ENCODE results near the gene ANKRA2.
"Not testable (repeated sequence)": the region's sequence is repeated elsewhere in the genome, so short reads cannot be mapped to it uniquely, and the experiment has no call there.

Gene ANKRA2

DNA sequence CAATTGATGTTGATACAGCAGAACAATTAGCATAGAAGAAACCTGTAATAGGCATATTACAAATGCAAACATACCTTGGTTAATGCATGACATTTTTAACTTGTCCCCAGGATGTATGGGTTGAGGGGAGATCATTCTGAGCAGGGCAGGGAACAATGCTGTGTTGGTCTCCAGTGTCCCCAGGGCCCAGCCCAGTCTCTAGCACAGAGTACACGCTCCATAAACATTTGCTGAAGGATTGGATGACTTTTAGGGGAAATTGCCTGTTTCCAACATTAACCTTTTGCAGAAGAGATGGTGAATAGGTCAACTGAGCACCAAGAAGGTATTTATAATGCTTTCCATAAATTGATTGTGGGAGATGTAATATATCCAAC, 20.0 kb downstream of the ANKRA2 start:
- DNase-seq (ENCODE audit: low spot score), result no peak

DNA sequence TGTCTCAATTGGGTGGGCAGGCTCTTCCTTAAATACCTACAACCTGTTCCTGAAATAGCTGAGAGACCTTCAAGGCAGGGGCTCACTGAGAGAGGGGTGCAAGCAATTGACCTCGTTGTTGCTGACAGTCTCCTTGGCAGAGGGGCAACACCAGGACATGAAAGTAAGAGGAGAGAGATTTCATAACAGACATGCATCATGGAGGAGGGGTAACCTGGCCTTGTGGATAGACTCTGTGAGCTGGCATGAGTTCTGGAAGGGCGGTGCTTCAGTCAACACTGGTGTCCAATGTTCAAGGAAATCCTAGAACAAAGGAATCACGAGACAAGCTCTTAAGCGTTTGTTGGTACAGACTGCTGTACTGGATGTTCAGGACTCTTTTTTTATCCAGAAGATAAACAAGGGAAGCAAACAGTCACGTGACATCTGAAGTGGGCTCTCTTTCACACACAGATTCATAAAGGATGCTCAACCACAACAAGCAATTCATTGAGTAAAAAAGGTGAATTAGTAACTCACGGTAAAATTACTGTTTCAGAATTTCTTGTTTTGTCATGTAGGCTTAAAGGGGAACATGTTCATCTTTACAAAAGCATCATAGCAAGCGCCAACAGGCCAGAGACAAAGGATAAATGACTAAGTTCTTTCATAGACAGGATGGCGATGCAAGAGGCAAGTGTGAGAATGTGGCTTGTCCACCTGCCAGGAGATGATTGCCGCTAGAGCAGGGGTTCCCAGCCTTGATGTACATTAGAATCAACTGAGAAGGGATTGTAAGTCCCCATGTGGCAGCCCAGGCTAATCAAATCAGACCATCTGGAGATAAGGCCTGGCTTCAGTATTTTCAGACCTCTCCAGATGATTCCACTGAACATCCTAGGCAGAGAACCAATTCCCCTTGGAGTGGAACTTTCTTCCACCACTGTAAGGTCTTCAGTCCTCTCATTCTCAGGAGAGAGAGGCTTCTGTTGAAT, 20.7 kb downstream of the ANKRA2 start:
- DNase-seq (ENCODE audit: low spot score), result no peak

DNA sequence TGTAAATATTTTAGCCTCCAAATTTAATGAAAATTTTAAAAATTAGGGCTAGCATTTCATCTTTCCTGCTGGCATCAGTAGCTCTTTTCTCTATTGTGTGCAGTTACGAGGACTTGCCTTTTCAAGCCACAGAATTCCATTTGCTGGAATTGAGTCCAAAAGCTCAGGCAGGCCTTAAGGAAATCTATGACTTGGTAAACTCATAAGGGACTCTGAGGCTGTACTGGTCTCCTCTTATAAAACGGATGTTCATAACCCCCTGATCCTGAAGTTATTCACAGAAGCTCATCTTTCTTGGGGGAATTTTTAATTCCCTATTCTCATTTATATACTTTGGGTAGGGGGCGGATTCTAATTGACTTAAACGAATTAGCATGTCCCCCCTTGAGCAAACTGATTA, 23.4 kb downstream of the ANKRA2 start:
- DNase-seq (ENCODE audit: low spot score), result no peak

DNA sequence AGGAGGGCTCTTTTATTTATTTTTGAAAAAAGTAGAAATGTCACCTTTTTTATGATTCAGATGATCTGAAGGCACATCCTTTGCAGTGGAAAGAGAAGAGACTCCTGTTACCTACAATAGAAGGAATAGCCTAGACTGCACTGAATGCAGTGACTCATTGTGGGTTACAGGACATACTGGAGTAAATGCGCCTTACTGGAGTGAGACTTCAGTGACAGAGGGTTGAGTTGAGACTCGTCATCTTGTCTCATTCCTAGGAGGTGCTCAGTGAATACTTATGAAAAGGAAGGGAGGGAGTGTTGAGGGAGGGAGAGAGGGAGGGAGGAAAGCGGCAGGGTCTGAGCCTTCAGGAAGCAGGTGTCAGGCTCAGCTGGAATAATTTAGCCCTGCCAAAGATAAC, 25.2 kb downstream of the ANKRA2 start:
- no peak for DNase-seq (ENCODE audit: low spot score)

DNA sequence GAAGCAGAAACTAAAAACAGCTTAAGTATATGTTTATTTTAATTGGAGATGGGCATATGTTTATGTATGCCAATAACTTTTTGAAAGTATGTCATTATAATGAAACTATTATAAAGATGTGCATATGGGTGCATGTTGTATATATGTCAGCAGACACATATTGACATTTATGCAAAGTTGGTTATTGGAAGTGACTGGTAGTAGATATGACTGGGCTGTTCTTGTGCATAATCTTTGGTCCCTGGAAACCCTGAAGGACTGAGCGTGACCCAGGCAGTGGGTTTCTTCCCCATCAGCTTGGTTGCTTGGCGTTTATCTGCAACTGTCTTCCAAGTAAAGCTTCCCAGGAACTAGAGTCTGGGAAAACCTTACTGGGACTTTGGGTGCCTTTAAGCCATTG, 25.7 kb downstream of the ANKRA2 start:
- DNase-seq (ENCODE audit: low spot score), result no peak

DNA sequence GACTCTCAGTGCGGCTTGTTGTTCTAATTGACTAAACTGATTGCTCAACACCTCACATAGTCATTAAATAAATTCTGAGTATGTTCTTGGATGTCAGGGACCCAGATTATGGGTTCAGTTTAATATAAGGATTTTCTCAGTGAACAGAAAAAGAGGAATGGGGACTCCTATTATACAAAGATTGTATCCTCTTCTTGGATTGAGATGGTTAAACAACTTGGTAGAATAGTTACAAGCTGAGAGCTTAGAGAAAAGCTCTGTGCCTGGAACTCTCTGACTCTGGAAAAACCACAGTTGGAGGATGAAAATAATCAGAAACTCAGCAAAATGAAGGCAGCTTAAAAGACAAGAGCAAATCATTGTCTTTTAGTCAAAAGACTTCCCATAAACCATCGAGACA, 30.5 kb downstream of the ANKRA2 start:
- DNase-seq (ENCODE audit: low spot score), result no peak

DNA sequence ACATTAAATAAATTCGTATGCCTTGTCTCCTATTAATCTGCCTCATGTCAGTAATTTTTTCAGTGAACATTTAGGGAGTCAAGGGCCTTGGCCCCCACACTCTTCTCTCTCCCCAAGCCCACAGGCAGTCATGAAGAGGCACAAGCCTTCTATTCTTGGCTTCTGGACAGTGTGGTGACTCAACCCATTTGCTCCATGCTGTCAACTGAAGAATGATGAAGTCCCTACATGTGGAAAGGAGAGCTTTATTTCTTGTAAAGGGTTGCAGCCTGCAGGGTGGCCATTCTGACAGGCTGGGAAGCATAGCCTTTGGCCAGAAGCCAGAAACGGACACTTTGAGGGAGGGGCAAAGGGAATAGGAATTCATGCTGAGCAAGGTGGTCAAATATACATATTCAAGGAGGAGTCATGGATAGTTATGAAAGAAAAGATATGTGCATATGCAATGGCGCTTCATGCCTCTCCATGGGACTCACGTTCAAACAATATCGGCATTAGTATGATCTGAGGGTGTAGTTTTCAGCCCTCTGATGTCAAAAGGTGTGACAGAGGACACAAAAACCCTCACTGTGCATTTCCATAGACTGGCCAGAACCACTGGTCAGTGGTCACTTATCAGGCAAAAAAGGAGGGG, 31.3 kb downstream of the ANKRA2 start:
- no peak for DNase-seq (ENCODE audit: low spot score)

DNA sequence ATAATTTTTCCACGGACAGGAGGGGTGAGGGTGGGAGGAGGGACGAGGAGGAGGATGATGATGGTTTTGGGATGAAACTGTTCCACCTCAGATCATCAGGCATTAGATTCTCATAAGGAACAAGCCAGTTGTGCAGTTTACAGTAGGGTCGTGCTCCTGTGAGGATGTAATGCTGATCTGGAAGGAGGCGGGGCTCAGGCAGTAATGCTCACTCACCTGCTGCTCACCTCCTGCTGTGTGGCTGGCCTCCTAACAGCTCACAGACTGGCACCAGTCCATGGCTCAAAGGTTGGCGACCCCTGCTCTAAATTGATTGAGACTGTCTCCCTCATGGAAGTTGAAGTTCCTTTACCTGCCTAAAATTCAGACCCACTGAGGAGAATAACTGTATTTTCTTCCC, 33.2 kb downstream of the ANKRA2 start:
- DNase-seq (ENCODE audit: low spot score), result no peak

DNA sequence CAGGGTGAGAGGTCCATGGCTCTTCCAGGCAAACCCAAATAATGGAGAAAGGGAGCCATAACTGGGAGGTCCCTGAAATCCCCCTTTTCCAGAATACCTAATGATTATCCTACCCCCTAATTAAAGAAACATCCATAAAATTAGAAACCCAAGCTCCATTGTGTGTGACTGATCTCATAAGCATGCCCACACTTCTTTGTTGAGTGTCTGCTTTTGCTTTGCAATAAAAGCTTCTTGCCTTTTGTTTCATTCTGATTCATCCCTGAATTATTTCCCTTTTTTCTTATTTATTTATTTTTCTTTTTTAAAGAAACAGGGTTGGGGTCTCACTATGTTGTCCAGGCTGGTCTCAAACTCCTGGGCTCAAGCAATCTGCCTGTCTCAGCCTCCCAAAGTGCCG, 34.1 kb downstream of the ANKRA2 start:
- no peak for DNase-seq (ENCODE audit: low spot score)

DNA sequence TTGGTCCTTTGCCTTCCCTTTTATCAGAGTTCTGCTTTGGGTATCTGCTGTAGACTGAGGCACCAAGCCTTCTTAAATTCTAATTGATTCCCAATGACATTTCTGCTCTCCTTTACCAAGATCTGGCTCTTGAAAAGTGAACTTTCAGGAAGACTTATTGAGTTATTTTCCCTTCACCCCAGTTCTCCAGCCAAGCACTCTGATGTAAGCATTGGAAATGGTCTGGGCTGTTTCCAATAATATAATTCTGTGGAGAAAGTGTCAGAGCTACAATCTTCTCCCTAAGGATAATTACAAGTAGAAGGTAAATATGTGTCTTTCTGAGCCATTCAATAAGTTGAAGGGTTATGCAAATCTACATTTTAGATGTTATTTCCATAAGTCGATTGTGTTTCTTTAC, 36.4 kb downstream of the ANKRA2 start:
- no peak for DNase-seq (ENCODE audit: low spot score)

DNA sequence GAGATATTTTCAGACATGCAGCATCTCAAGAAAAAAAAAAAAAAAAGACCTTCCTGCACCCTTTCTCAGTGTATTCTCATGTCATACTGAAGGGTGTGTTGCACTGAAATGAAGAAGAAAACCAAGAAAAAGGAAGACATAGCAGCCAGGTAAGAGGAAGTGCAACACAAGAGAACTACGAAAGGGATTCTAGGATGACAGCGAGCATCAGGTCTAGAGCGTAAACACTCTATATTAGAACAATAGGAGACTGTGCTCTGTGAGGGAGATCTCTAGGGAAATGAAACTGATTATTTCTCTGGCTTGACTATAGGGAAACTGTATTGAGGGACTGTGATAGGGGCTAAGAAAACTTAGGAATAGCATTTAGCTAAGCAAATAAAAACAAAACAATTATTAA, 37.2 kb downstream of the ANKRA2 start:
- DNase-seq (ENCODE audit: low spot score), result no peak

DNA sequence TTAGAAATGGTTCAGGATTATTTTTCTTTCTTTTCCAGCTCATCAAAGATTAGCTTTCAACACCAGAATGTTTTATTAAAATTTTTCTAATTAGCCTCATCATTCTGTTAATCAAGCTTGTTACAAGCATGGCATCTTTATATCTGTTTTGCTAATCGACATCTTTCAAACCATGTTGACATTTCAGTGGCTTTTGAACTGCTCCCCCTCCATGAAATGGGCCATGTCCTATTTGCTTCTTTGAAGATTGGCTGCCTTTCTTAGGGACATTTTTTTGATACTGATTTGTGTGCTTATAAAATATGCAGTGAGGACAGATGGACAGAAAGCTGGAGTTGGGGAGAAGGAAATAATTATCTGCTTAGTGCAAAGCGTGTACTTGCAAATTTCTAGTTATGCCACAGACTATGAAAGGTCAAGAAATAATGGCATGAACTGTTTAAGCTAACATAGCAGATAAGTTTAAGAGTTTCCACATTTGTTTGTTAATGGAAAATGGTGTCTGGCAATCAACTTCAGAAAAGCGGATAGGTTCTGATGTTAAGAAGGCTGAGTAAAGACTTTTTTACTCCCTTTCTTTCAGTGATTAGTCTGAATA, 39.7 kb downstream of the ANKRA2 start:
- no peak for DNase-seq (ENCODE audit: low spot score)

DNA sequence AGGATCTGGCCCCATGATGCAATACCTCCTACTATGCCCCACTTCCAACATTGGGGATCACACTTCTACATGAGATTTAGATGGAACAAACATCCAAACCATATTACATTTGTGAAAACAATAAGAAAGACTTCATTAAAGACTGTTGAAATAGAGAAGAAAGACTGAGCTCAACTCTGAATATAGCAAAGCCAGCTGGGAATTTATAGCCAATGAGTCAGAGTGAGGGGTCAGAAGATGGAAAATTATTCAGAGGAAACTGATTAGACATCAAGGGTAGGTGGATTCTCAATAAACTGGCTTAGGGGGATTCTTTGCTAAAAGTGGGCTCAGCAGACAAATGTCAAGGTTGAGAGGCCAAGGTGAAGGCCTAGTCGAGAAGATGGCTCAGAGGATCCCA, 41.6 kb downstream of the ANKRA2 start:
- DNase-seq (ENCODE audit: low spot score), result no peak

DNA sequence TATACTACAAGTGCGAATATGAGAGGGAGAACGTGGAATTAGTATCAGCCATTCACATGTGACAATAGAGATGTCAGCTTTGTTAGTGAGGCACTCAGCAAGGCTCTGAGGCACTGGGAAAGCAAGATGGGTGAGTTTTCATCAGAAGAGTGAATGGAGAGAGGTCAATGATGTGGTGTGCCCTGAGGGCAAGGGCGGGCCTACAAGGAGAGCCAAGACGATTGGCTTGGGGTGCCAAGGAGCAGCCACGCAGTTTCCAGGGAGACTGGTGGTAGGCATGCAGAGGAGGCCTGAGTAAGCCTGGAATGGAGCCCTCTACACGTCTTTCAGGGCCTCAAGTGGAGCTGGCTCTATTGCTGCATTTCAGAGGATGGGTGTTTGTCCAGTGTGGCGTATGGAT, 42.5 kb downstream of the ANKRA2 start:
- no peak for DNase-seq (ENCODE audit: low spot score)

DNA sequence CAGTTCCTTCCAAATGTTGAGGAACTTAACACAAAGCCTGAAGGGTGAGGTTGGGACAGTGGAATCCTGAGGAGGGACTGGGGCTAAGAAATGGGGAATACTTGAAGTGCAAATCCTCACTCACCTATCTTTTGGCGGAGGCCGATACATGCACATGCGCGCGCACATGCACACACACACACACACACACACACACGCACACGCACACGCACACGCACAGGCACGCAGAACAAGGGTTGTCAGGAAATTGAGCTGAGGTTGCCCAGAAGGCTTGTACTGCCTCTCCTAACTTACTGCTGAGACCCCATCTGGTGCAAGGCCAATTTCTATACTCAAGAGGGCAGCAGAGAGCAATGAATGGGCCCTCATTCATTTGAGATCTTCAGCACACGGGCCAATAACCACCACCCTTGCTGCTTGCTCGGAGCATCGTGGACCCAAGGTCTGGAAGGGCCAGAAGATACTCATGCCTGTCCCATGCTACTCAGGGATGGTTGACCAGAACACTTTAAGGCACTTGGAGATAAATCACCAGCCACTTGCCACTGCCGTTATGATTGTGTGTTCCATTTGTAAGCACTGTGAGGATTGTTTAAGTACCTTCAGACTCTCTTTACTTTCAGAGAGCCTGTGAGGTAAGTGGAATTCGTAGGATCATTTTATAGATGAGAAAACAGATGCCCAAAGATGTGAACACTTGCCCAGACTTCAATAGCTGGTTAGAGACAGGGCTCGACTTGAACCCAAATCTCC, 45.7 kb downstream of the ANKRA2 start:
- peak; percentile 77 for DNase-seq (ENCODE audit: low spot score)

DNA sequence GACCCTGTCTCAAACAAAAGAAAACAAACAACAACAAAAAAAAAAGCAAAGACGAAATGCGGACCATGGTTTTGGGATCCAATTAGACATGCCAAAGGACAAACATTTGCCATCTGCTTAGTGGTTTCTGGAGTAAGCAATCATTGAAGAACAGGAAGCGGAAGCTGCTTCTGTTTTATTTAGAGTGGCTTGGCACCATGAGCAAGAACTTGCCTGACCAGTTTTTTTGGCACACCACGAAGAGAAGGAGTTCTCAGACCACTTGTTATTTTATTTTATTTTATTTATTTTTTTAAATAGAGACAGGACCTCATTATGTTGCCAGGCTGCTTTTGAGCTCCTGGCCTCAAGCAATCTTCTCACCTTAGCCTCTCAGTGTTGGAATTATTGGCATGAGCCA, 50.2 kb downstream of the ANKRA2 start:
- no peak for DNase-seq (ENCODE audit: low spot score)

DNA sequence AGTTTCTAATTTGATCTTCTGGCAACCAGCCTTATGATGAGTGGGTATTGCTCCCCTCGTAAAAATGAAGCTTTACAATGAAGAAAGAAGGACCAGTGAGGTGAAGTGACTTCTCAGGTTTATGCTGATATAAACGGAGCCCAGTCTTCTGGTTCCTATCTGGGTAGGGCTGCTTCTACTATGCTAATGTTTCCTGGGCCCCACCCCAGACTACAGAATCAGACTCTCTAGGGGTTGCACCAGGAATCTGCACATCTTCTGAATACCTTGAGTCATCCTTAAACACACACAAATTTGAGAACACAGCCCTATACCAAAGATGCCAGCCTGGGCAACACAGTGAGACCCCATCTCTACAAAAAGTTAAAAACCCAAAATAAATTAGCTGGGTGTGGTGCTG, 51.0 kb downstream of the ANKRA2 start:
- no peak for DNase-seq (ENCODE audit: low spot score)

DNA sequence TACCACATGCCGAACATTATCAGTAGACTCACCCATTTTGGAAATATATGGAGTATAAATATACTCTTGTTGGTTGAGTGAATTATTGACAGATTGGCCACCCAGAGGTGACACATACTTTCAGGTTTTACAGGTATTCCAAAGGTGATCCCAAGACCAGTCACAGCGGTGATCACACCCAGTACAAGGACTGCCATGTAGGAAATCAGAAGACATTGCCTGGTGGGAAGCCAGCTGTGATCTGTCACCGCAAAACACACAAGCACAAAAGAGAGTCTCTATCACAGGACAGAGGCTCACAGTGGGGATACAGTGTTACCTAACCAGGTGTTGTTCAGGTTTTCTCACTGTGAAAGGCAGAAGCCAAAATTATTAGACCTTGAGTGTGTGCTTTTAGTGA, 51.4 kb downstream of the ANKRA2 start:
- no peak for DNase-seq (ENCODE audit: low spot score)

DNA sequence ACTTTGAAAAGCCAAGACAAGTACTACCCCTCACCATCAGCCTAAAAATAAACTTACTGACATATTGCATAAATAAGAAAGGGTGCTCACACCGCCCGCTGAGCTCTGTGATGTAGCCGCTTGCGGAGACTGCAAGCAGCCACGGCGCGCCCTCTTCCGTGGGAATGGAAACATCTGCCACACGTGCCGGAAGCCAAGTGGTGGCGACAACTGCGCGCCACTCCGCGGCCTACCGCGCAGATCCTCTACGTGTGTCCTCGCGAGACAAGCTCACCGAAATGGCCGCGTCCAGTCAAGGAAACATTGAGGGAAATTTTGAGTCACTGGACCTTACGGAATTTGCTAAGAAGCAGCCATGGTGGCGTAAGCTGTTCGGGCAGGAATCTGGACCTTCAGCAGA, 56.9 kb downstream of the ANKRA2 start:
- DNase-seq (ENCODE audit: low spot score), result not testable (repeated sequence)

DNA sequence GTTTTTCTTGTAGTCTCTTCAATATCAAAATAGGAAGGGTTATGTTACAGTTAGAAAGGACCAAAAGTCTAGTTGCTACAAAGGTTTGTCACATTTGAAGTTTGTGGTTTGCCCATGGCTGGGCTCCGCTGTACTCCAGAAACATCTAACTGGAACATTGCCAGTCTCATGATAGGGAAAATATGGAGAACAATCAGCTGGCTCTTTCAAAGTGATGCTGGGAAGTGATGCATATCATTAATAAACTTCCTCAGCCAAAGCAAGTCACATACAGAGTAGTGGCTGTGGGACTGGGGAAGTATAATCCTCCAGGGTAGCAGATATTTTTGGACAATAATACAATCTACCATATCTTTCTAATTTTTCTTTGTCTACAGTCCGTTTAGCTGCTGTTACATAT, 58.4 kb downstream of the ANKRA2 start:
- DNase-seq (ENCODE audit: low spot score), result no peak

DNA sequence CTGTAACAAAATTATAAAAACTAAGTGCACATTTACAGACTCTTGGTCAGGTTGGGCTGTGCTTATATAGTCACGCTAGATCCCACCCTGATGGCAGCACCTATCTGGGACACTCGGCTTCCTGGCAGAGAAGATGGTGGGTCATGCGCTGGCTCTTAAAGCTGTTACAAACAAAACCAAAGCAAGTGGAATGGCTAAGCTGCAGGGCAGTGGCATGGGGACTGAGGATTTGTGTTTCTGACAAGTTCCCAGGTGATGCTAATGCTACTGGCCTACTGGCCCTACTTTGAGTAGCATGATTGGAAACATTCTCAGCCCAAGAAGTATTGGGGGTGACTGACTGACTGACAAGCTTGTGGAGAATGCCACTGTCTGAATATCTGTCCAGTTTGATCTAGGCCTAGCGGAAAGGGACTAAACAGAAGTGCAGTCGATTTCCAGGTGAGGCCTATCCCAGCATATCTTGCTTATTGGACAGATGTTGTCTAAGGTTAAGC, 58.9 kb downstream of the ANKRA2 start:
- DNase-seq (ENCODE audit: low spot score), result no peak

Data from HuH-7 (cell line).